HCT116 (cell line): ENCODE results near the gene TRIM9.
A peak's percentile ranks its signal among the peaks of the same experiment; 100 is the strongest.

Experiments
- EGR1 ChIP-seq: IDR thresholded peaks from 2 replicates; pipeline ENCODE4 v1.6.1; 2012; ENCODE audit warnings: low read depth
- ELF1 ChIP-seq: IDR thresholded peaks from 2 replicates; pipeline ENCODE4 v1.6.1; 2012; ENCODE audit warnings: low read depth, borderline replicate concordance
- EZH2 ChIP-seq: fragments of 200-600 bp; sonication (generic); IDR thresholded peaks from 2 replicates; pipeline ENCODE4 v1.6.1; 2017; ENCODE audit warnings: antibody characterized with exemption, mixed run types
- EZH2phosphoT487 ChIP-seq: fragments of 200-600 bp; IDR thresholded peaks from 2 replicates; pipeline ENCODE4 v1.6.1; 2018; ENCODE audit warnings: antibody characterized with exemption, borderline replicate concordance
- POLR2A ChIP-seq: IDR thresholded peaks from 2 replicates; pipeline ENCODE4 v1.7.0; 2011; ENCODE audit warnings: borderline replicate concordance; ENCODE audit not compliant: insufficient read depth, insufficient read length; ENCODE audit errors: extremely low read depth
- POLR2AphosphoS5 ChIP-seq: IDR thresholded peaks from 2 replicates; pipeline ENCODE4 v1.6.1; 2011; ENCODE audit warnings: mild to moderate bottlenecking, low read depth, low read length, moderate library complexity
- RAD21 ChIP-seq: IDR thresholded peaks from 2 replicates; pipeline ENCODE4 v1.6.1; 2012; ENCODE audit warnings: low read depth, mild to moderate bottlenecking
- SP1 ChIP-seq: IDR thresholded peaks from 2 replicates; pipeline ENCODE4 v1.6.1; 2012; ENCODE audit warnings: low read depth
- YY1 ChIP-seq: IDR thresholded peaks from 2 replicates; pipeline ENCODE4 v1.6.1; 2011; ENCODE audit warnings: low read length, low read depth, moderate library complexity, mild to moderate bottlenecking; ENCODE audit not compliant: insufficient replicate concordance; ENCODE audit errors: extremely low read depth
- ZFX ChIP-seq: fragments of 450-650 bp; IDR thresholded peaks from 2 replicates; pipeline ENCODE4 v1.6.1; 2017
- TF ChIP-seq, protein P1 (sequence below), 3 experiments: fragments of 200-600 bp in 1 of 3; sonication (generic) in 1 of 3; IDR thresholded peaks in 2 of 3; conservative IDR thresholded peaks in 1 of 3; 2 replicates each; pipeline ENCODE4 v1.5.1; 2012 to 2017; ENCODE audit warnings: low read depth in 2 of 3, low read length in 2 of 3, antibody characterized with exemption in 1 of 3, borderline replicate concordance in 1 of 3, control low read depth in 1 of 3, mild to moderate bottlenecking in 1 of 3, mixed read lengths in 1 of 3, mixed run types in 1 of 3, moderate library complexity in 1 of 3; ENCODE audit not compliant: insufficient read depth in 1 of 3
- TF ChIP-seq, protein P2 (sequence below): IDR thresholded peaks from 2 replicates; pipeline ENCODE4 v1.6.1; 2011; ENCODE audit warnings: mild to moderate bottlenecking, low read length, moderate library complexity; ENCODE audit not compliant: insufficient replicate concordance; ENCODE audit errors: extremely low read depth
- TF ChIP-seq, protein P3 (sequence below): IDR thresholded peaks from 2 replicates; pipeline ENCODE4 v1.6.1; 2012

DNA sequence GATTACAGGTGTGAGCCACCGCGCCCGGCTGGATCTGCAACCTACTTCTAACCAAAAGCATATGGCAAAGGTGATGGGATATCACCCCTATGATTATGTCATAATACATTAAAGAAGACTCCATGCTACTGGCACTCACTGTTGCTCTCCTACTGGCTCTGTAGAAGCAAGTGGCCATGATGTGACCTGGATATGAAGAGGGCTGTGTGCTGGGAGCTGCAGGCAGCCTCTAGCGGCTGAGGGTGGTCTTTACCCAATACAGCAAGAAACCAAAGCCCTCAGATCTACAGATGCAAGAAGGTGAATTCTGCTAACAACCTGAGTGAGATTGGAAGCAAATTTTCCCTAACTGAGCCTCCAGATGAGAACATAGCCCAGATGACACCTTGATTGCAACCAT lies 34.2 kb upstream of the TRIM9 start:
- TF ChIP-seq YY1 (no peak), POLR2AphosphoS5 (no peak), ZFX (no peak), POLR2A (no peak), EGR1 (no peak), EZH2 (no peak), RAD21 (no peak), SP1 (no peak), ELF1 (no peak), EZH2phosphoT487 (no peak)
- TF ChIP-seq, protein P1, sequence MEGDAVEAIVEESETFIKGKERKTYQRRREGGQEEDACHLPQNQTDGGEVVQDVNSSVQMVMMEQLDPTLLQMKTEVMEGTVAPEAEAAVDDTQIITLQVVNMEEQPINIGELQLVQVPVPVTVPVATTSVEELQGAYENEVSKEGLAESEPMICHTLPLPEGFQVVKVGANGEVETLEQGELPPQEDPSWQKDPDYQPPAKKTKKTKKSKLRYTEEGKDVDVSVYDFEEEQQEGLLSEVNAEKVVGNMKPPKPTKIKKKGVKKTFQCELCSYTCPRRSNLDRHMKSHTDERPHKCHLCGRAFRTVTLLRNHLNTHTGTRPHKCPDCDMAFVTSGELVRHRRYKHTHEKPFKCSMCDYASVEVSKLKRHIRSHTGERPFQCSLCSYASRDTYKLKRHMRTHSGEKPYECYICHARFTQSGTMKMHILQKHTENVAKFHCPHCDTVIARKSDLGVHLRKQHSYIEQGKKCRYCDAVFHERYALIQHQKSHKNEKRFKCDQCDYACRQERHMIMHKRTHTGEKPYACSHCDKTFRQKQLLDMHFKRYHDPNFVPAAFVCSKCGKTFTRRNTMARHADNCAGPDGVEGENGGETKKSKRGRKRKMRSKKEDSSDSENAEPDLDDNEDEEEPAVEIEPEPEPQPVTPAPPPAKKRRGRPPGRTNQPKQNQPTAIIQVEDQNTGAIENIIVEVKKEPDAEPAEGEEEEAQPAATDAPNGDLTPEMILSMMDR (IDR thresholded peaks at IDR 0.05 in 2 of 3, conservative IDR thresholded peaks at IDR 0.05 in 1 of 3; ENCODE audit: borderline replicate concordance in 1 of 3, insufficient read depth in 1 of 3, low read depth in 2 of 3, low read length in 2 of 3), result peak in 2 of 3 experiments; percentile 23; a peak in 3 of 6 replicates
- TF ChIP-seq, protein P2, sequence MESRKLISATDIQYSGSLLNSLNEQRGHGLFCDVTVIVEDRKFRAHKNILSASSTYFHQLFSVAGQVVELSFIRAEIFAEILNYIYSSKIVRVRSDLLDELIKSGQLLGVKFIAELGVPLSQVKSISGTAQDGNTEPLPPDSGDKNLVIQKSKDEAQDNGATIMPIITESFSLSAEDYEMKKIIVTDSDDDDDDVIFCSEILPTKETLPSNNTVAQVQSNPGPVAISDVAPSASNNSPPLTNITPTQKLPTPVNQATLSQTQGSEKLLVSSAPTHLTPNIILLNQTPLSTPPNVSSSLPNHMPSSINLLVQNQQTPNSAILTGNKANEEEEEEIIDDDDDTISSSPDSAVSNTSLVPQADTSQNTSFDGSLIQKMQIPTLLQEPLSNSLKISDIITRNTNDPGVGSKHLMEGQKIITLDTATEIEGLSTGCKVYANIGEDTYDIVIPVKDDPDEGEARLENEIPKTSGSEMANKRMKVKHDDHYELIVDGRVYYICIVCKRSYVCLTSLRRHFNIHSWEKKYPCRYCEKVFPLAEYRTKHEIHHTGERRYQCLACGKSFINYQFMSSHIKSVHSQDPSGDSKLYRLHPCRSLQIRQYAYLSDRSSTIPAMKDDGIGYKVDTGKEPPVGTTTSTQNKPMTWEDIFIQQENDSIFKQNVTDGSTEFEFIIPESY, result no peak
- TF ChIP-seq, protein P3, sequence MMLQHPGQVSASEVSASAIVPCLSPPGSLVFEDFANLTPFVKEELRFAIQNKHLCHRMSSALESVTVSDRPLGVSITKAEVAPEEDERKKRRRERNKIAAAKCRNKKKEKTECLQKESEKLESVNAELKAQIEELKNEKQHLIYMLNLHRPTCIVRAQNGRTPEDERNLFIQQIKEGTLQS, result no peak
